ENCODE results near the gene KIF22. TPM values are rescaled to one million over a fixed set of nuclear protein-coding genes. Genes with fewer than 3 reads are reported as not detected.

KIF22 gene
- total and polyA plus RNA-seq, 9 of the 15 experiments (the other 6 are each of a cell fraction or from before 2014, with no cell fraction given): 8.7 to 232 (median 131) TPM

GRCh38 chr16:29805232-29806098 lies 14.9 kb downstream of the KIF22 start (continued):
- no peak for TF ChIP-seq E4F1 (CRISPR knock-in tag; IDR thresholded peaks at IDR 0.05; ENCODE audit: borderline replicate concordance)
- TF ChIP-seq KLF6 (CRISPR knock-in tag; IDR thresholded peaks at IDR 0.05; ENCODE audit: borderline replicate concordance): peak; percentile 80; the same call in 1 of the 2 replicates
- TF ChIP-seq PYGO2 (tag; IDR thresholded peaks at IDR 0.05): no peak
- TF ChIP-seq ETS2 (tag; IDR thresholded peaks at IDR 0.05; ENCODE audit: borderline replicate concordance, poor library complexity, severe bottlenecking): no peak
- TF ChIP-seq JUN (IDR thresholded peaks at IDR 0.05; ENCODE audit: borderline replicate concordance, low read depth, low read length): peak; percentile 71; the same call in 1 of the 2 replicates
- no peak for TF ChIP-seq JUN (CRISPR knock-in tag; IDR thresholded peaks at IDR 0.05; ENCODE audit: borderline replicate concordance)
- TF ChIP-seq SMARCC2 (IDR thresholded peaks at IDR 0.05; ENCODE audit: low read depth): no peak
- TF ChIP-seq PTRF (tag; IDR thresholded peaks at IDR 0.05): no peak
- 0 out of 4 replicates have a peak, but pooled peaks of 1 of the 2 experiments have one; percentile 29 for TF ChIP-seq ETV6 (IDR thresholded peaks at IDR 0.05; ENCODE audit: borderline replicate concordance in 1 of 2, low read depth in 2 of 2, low read length in 1 of 2)
- TF ChIP-seq ETV6 (CRISPR knock-in tag; IDR thresholded peaks at IDR 0.05; ENCODE audit: borderline replicate concordance): no peak
- peak; percentile 91 for TF ChIP-seq FIP1L1 (IDR thresholded peaks at IDR 0.05; ENCODE audit: low read depth, low read length, poor library complexity, severe bottlenecking)
- TF ChIP-seq NR0B1 (IDR thresholded peaks at IDR 0.05; ENCODE audit: partially characterized antibody): no peak
- no peak for TF ChIP-seq ZNF41 (CRISPR knock-in tag; conservative IDR thresholded peaks at IDR 0.05)
- no peak for TF ChIP-seq MCM3 (IDR thresholded peaks at IDR 0.05)
- no peak for TF ChIP-seq CLOCK (CRISPR knock-in tag; IDR thresholded peaks at IDR 0.05; ENCODE audit: borderline replicate concordance)
- no peak for TF ChIP-seq HINFP (tag; conservative IDR thresholded peaks at IDR 0.05; ENCODE audit: low read depth)
- TF ChIP-seq ZNF165 (CRISPR knock-in tag; IDR thresholded peaks at IDR 0.05; ENCODE audit: borderline replicate concordance): no peak
- no peak for TF ChIP-seq ZNF174 (CRISPR knock-in tag; IDR thresholded peaks at IDR 0.05)
- TF ChIP-seq TFAM (CRISPR knock-in tag; conservative IDR thresholded peaks at IDR 0.05): no peak

Data from K562 (cell line).